GM10266 (cell line): ENCODE data around the gene DIPK1C.

Source experiments
- DNase-seq: peaks from one replicate; pipeline ENCODE4 v3.0.0; 2012; ENCODE audit errors: extremely low spot score
- TF ChIP-seq, protein P1 (sequence below): IDR thresholded peaks from 2 replicates; pipeline ENCODE4 v1.5.1; 2012; ENCODE audit warnings: mild to moderate bottlenecking, low read depth; ENCODE audit not compliant: control insufficient read depth, insufficient read depth; ENCODE audit errors: missing control alignments

DIPK1C gene

GRCh38 chr18:74453016-74453566 lies 4.0 kb downstream of the DIPK1C start:
- DNase-seq, result no peak
- TF ChIP-seq, protein P1, sequence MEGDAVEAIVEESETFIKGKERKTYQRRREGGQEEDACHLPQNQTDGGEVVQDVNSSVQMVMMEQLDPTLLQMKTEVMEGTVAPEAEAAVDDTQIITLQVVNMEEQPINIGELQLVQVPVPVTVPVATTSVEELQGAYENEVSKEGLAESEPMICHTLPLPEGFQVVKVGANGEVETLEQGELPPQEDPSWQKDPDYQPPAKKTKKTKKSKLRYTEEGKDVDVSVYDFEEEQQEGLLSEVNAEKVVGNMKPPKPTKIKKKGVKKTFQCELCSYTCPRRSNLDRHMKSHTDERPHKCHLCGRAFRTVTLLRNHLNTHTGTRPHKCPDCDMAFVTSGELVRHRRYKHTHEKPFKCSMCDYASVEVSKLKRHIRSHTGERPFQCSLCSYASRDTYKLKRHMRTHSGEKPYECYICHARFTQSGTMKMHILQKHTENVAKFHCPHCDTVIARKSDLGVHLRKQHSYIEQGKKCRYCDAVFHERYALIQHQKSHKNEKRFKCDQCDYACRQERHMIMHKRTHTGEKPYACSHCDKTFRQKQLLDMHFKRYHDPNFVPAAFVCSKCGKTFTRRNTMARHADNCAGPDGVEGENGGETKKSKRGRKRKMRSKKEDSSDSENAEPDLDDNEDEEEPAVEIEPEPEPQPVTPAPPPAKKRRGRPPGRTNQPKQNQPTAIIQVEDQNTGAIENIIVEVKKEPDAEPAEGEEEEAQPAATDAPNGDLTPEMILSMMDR, result no peak

DNA sequence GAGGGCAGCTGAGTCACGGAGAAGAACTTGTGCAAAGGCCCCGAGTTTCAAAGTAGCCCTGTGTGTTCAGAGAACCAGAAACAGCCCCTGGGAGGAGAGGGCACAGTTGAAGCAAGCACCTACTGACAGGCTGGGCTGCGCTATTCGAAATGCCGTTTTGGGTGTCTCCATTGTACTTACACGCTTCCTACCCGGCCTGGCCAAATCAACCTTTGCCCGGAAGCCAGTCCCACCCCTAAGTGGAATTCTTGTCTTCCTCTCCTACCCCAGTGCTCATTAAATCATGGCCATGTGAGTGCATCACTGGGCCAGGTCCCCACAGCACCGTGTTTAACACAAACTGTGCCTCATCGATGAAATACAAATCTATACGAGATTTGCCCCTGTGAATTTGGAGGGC lies 6.0 kb downstream of the DIPK1C start:
- TF ChIP-seq, protein P1, result no peak
- no peak for DNase-seq

- DNase-seq, result no peak
- TF ChIP-seq, protein P1, result no peak
Observed at GRCh38 chr18:74450626-74451025, 6.5 kb downstream of the DIPK1C start.

- TF ChIP-seq, protein P1, result no peak
- no peak for DNase-seq
Observed at GRCh38 chr18:74447404-74448152, 9.5 kb downstream of the DIPK1C start.

DNA sequence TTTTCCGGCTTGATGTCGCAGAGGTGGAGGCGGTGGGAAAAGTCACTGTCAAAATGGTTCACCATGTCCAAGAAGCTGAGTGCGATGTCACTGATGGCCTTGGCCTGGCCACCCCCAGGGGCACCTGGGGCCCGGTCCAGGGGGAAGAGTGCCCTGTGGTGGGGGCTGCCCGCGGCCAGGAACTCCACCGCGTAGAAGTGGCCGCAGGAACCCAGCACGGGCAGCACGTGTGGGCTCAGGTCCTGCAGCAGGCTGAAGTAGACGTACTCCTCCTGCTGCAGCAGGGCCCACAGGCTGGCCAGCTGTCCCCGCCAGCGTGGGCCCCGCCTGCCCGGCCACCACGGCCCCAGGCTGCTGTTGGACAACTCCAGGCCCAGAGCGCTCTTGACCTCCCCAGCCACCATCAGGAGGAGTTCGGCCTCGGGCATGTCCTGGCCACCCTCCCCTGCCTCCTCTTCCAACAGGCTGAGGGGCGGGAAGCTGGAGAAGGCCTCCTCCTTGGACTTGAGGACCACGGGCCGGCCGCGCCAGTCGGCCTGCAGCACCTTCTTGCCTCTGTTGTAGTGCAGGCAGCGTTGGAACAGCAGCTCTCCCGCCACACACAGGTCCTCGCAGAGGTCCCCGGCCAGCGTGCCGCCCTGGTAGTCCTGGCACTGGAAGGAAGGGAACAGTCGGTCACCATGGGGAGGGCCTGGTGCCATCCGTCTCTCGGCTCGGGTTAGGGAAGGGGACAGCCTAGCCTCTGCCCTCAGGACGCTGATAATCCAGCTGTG lies 10.3 kb downstream of the DIPK1C start:
- DNase-seq, result no peak
- TF ChIP-seq, protein P1, result no peak

DNA sequence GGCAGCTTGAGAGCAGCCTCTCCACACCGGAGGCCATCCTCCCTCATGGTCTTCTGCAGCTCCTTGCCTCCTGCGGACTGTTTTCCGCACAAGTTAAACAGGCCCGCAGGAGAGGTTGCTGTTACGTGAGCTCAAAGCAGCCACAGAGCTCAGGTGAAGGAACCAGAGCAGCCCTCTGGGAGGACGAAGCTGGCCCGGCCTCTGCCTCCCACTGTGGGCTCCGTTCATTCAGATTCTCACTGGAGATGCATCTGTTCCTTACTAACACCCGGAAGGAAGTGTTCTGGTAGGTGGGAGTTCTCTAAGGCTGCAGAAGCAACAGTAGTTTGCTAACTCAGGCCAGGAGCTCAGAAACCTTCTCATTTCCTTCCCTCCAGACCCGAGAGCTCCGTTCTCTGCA lies 10.9 kb downstream of the DIPK1C start:
- TF ChIP-seq, protein P1, result no peak
- DNase-seq, result no peak
